ENCODE measurements around the gene SMPD3. TPM values are rescaled to one million over a fixed set of nuclear protein-coding genes. Genes with fewer than 3 reads are reported as not detected.
A peak's percentile ranks its signal among the peaks of the same experiment; 100 is the strongest.

SMPD3 gene
- total and polyA plus RNA-seq, 8 donors = 0.79 to 3.7 (median 2.8) TPM

- no peak for TF ChIP-seq CTCF (IDR thresholded peaks at IDR 0.05)
- Histone ChIP-seq H3K36me3 (peaks cover 0 to 37% of the 10 kb centered on the region in 2 donors), H3K27me3 (no peaks in the 10 kb centered on the region), H3K9me3 (no peaks in the 10 kb centered on the region), H3K4me3 (peak overlapping the region; percentile 61 to 88), H3K27ac (peak overlapping the region; percentile 79 to 87), H3K4me1 (peaks cover 10 to 41% of the 10 kb centered on the region in 2 donors)
- peak in 2 of 4 donors; percentile 41 to 84 for DNase-seq
- peak; percentile 58 for ATAC-seq
- intact Hi-C loops (cut with DNase I) = no loop called here
Observed at GRCh38 chr16:68310437-68310773, 137.9 kb downstream of the SMPD3 start.

- Histone ChIP-seq H3K27ac (peak overlapping the region; percentile 79 to 87), H3K9me3 (no peaks in the 10 kb centered on the region), H3K27me3 (no peaks in the 10 kb centered on the region), H3K4me3 (peak overlapping the region; percentile 61 to 88), H3K4me1 (peaks cover 10 to 41% of the 10 kb centered on the region in 2 donors), H3K36me3 (peaks cover 0 to 41% of the 10 kb centered on the region in 2 donors)
- TF ChIP-seq CTCF (IDR thresholded peaks at IDR 0.05) = no peak
- ATAC-seq (no peak), DNase-seq (no peak)
- intact Hi-C loops (cut with DNase I) = no loop called here
Observed at GRCh38 chr16:68309799-68310198, 138.5 kb downstream of the SMPD3 start.

Other genes starting within 250 kb of the SMPD3 start
- gene ESRP2, start 212.4 kb downstream of the SMPD3 start, total RNA-seq = 10 to 100 TPM; 47.9 to 62.6 TPM
- gene ESRP2, start 212.4 kb downstream of the SMPD3 start, polyA plus RNA-seq (ENCODE audit: insufficient read length in 6 of 6) = 10 to 100 TPM; 45.7 to 61.6 (median 54.2) TPM
- 10 to 100 TPM; 34.5 to 35.1 TPM for gene PLA2G15, start 203.1 kb downstream of the SMPD3 start, total RNA-seq
- 10 to 100 TPM; 10.9 to 12.8 (median 11.8) TPM for gene PLA2G15, start 203.1 kb downstream of the SMPD3 start, polyA plus RNA-seq (ENCODE audit: insufficient read length in 6 of 6)
- 10 to 100 TPM; 47.4 to 55.6 TPM for gene SLC7A6, start 184.0 kb downstream of the SMPD3 start, total RNA-seq
- gene SLC7A6, start 184.0 kb downstream of the SMPD3 start, polyA plus RNA-seq (ENCODE audit: insufficient read length in 6 of 6) = 10 to 100 TPM in 5 of 6 donors, 1 to 10 TPM in 1; 9.6 to 15.5 (median 10.4) TPM
- 10 to 100 TPM; 11.7 to 17.0 TPM for gene SLC7A6OS, start 137.6 kb downstream of the SMPD3 start, total RNA-seq
- 10 to 100 TPM; 21.8 to 24.4 (median 22.2) TPM for gene SLC7A6OS, start 137.6 kb downstream of the SMPD3 start, polyA plus RNA-seq (ENCODE audit: insufficient read length in 6 of 6)
- gene PRMT7, start 137.5 kb downstream of the SMPD3 start, total RNA-seq = 10 to 100 TPM; 29.0 to 35.4 TPM
- gene PRMT7, start 137.5 kb downstream of the SMPD3 start, polyA plus RNA-seq (ENCODE audit: insufficient read length in 6 of 6) = 10 to 100 TPM; 52.0 to 66.3 (median 55.3) TPM
- 10 to 100 TPM; 16.8 to 23.3 TPM for gene ZFP90, start 90.8 kb upstream of the SMPD3 start, total RNA-seq
- gene ZFP90, start 90.8 kb upstream of the SMPD3 start, polyA plus RNA-seq (ENCODE audit: insufficient read length in 6 of 6) = 10 to 100 TPM; 44.3 to 53.8 (median 47.6) TPM
- 10 to 100 TPM; 12.8 to 59.7 TPM for gene CDH3, start 196.8 kb upstream of the SMPD3 start, total RNA-seq
- 10 to 100 TPM; 36.6 to 54.8 (median 47.6) TPM for gene CDH3, start 196.8 kb upstream of the SMPD3 start, polyA plus RNA-seq (ENCODE audit: insufficient read length in 6 of 6)